Fibroblast of lung (primary cell): ENCODE measurements around the gene PRRX2.

Experiments used
- CTCF ChIP-seq, 2 donors: IDR thresholded peaks in 1 of 2; conservative IDR thresholded peaks in 1 of 2; 1 replicate in 1 of 2; 2 replicates in 1 of 2; pipeline ENCODE4 v1.5.1; 2011 to 2012; ENCODE audit warnings: low read length in 2 of 2, control low read depth in 1 of 2, inconsistent platforms in 1 of 2, low read depth in 1 of 2, mild to moderate bottlenecking in 1 of 2
- EZH2 ChIP-seq: IDR thresholded peaks from 2 replicates; pipeline ENCODE4 v1.5.1; 2012; ENCODE audit warnings: low read length, control low read depth, mild to moderate bottlenecking; ENCODE audit errors: missing control alignments

GRCh38 chr9:129637673-129638439, 27.6 kb upstream of the PRRX2 start:
- TF ChIP-seq CTCF (conservative IDR thresholded peaks at IDR 0.05 in 1 of 2, IDR thresholded peaks at IDR 0.05 in 1 of 2; ENCODE audit: low read depth in 1 of 2, low read length in 2 of 2): no peak
- no peak for TF ChIP-seq EZH2
